ELF-1 (cell line): ENCODE results near the gene CLIP2.
"Not testable (repeated sequence)": the region's sequence is repeated elsewhere in the genome, so short reads cannot be mapped to it uniquely, and the experiment has no call there.

ENCODE experiments used
- DNase-seq: peaks from one replicate; pipeline ENCODE4 v3.0.0-alpha.2; 2016; ENCODE audit warnings: low read depth, low spot score

Gene CLIP2

DNA sequence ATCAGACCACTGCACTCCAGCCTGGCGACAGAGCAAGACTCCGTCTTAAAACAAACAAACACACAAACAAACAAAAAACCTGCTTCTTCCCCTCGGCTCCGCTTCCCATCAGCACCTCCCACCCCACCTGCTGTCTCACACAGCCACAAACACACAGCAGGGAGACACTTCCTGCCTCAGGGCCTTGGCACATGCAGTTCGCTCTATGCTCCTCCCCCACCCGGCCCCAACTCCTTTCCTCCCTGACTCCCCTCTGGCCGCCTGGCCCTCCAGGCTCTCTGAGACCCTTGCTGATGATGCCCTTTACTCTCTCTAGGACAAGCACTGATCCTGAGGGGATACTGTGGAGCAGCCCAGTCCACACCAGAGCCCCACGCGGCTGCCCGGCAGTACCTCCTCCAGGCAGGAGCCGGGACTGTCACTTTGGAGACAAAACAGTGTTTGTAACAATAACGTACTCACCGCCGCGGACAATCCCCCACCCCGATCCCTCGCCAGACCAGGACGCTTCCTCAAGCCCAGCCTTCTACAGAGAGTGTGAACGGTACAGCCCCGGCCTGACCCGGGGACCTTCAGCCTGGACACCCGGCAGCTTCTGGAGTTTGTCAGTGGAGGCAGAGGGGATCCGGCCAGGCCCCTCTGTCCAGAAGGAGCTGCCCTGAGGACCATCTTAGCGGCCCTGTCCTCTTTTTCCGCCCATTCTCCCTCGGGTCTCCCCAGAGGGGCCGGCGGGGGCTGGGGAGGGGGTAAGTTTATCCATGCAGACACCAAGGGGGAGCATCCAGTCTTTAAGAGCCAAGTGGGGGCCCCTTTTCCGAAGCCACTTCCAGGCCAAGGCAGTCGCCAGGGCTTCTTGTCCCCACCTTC, 114.5 kb downstream of the CLIP2 start:
- DNase-seq, result peak; percentile 64

DNA sequence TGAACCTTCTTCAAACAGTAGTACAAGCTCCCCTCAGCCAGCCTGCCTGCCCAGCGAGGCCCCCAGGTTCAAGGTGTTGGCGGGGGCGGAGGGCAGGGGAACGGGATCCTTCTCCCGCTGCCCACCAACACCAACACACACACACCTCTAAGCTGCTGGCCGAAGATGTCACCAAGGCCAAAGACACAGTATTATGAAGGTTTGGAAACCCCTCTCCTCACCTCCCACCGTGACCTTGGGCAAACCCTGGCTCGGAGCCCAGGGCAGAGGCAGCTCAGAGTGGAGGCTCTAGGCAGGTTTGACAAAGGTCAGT, 115.1 kb downstream of the CLIP2 start:
- no peak for DNase-seq

DNA sequence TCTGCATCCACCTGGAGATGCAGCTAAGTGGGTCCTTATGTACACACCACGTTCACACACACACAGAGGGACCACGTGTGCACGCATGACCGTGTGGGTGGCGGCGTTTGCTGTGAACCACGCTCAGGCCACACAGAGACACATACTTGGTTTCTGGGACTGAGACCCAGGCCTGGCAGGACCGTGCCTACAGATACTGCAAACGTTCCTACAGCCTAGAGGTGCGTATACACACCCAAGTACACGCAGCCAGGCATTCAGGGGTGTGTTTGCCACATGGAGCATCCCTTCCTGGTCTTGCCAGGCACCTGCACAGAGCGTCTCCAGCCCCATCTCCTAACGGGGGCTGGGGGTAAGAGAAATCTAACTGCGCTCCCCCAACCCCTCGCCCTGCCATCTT, 115.5 kb downstream of the CLIP2 start:
- DNase-seq, result no peak

DNA sequence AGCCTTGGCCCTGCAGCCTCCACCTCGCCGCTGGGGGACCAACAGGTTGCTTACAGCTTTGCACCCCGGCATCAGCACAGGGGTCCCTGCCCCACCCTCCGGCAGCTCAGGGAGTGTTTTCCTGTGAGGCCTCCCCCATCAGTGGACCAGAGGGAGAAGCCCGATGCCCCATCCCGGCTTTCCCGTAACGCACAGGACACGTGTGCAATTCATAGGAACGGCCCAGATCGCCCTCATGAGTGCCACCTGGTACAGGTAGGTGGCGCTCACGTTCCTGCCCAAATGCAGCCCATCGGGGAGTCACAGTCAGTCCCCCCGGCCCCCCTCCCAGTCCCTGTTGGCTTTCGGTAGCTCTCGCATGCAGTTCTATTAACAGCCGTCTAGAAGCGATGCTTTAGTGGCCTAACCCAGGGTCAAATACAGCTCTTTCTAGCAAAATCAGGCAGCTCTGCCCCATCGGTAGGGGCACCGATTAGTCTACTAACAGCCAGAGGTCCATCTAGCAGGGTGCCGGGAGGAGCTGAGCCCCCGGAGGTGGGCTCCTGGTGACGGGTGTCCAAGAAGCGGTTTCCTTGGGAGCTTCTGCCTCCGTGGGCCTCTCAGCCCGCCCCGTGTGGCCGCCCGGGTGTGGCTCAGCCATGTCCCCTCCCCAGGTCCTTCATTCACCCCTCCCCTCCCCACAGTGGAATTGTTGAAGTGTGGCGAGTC, 116.1 kb downstream of the CLIP2 start:
- peak; percentile 80 for DNase-seq

DNA sequence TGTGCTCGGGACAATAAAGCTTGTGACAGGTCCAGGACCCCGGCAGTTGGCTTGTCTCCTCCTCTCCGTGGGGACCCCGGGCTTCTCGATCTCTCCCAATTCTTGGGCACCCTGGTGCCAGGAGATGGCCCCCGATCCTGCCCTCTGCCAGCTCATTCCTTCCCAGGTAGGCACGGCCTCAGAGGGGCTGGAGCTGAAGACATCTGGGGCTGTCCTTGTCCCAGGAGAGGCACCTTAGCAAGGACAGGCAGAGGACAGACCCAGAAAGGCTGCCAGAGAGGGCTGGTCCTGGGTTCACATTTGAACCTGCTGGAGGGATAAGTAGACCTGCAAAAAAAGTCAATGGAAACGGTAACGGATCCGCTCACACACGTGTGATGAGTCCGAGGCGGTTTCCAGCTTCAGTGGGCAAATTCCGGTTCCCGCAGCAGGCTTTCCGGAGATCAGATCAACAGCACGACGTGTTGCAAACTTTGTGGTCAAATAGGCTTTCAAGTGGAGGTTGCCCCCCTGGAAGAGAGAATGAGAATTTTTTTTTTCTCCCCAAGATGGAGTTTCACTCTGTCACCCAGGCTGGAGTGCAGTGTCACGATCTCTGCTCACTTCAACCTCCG, 116.8 kb downstream of the CLIP2 start:
- no peak for DNase-seq

DNA sequence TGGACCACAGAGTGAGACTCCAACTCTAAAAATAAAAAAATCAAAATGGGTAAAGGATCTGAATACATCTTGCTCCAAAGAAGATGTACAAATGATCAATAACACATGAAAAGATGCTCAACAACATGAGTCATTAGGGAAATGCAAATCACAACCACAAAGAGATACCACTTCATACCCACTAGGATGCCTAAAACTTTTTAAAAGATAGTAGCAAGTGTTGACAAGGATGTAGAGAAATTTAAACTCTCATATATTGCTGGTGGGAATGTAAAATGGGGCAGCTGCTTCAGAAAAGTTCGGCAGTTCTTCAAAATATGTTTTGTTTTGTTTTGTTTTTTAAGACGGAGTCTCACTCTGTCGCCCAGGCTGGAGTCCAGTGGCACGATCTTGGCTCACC, 118.8 kb downstream of the CLIP2 start:
- DNase-seq, result no peak

DNA sequence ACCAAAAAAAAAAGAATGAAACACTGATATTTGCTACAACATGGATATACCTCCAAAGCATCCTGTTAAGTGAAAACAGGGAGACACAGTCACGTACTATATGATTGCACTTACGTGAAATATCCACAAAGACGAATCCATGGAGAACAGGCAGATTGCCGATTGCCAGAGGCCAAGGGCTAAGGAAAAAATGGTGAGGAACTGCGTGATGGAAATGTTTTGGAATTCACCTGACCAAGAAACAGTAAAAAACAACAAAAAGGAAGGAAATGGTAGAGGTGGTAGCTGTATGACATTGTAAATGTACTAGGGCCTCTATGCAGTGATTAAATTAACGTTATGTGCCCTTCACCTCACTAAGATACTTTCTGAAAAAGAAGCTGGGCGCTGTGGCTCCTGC, 120.4 kb downstream of the CLIP2 start:
- DNase-seq, result no peak

DNA sequence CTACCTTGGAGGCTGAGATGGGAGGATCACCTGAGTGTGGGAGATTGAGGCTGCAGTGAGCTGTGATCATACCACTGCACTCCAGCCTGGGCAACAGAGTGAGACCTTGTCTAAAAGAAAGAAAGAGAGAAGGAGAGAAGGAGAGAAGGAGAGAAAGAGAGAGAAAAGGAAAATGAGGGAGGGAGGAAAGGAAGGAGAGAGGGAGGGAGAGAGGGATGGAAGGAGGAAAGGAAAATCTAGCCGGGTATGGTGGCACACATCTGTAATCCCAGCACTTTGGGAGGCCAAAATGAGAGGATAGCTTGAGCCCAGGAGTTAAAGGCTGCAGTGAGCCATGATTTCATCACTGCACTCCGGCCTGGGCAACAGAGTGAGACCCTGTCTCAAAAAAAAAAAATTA, 121.6 kb downstream of the CLIP2 start:
- no peak for DNase-seq

DNA sequence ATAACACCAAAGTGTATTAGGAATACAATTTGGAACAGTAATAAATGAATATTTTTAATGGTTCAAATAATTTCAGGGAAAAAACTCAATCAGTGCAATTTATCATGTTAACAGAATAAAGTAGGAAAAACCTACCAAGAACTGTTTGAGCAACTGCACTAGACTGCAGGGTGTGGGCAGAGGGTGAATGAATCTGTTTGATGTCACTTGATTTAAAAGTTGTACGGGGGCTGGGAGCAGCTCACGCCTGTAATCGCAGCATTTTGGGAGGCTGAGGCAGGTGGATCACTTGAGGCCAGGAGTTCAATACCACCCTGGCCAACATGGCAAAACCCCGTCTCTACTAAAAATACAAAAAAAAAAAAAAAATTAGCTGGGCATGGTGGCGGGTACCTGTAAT, 122.4 kb downstream of the CLIP2 start:
- DNase-seq, result not testable (repeated sequence)

DNA sequence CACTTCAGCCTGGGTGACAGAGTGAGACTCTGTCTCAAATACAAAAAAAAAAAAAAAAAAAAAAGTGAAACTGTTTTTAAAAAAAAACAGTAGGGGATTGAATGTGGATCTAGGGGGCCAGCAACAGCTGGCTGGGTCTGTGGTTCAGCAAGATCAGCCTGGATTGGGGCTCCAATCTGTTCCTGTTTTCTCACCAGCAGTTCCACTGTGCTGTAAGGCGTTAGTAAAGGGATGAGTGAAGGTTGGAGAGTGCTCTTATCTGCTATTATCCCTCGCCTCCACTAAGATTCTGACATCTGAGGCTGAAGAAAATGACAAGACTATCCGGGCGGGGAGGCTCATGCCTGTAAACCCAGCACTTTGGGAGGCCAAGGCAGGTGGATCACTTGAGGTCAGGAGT, 122.8 kb downstream of the CLIP2 start:
- no peak for DNase-seq

DNA sequence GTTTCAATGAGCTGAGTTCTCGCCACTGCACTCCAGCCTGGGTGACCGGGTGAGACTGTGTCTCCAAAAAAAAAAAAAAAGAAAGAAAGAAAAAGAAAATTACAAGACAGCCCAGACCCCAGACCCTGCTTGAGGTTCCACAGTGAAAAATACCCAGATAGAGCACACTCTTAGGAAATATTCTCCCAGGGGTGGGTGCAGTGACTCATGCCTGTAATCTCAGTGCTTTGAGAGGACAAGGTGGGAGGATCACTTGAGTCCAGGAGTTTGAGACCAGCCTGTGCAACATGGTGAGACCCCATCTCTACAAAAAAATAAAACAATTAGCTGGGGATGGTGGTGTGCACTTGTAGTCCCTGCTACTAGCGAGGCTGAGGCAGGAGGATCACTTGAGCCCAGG, 123.4 kb downstream of the CLIP2 start:
- no peak for DNase-seq

DNA sequence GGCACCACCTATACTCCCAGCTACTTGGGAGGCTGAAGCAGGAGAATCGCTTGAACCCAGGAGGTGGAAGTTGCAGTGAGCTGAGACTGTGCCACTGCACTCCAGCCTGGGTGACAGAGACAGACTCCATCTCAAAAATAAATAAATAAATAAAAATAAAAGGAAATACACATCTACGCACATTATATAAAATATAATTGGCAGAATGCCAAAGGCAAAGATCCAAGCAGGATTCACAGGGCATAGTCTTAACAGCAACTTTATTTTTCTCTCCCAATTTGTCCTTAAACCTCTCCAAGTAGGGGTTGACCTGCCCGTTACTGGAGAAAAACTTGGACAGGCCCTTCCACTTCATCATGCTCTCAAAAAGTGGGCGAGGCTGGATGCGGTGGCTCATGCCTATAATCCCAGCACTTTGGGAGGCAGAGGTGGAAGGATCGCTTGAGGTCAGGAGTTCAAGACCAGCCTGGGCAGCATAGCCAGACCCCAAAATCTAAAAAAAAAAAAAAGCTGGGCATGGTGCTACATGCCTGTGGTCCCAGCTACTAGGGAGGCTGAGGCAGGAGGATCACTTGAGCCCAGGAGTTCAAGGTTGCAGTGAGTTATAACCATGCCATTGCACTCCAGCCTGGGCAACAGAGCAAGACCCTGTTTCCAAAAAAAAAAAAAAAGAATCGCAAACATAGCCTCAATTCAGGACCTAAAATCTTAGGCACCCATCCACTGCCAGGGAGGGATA, 125.6 kb downstream of the CLIP2 start:
- not testable (repeated sequence) for DNase-seq

DNA sequence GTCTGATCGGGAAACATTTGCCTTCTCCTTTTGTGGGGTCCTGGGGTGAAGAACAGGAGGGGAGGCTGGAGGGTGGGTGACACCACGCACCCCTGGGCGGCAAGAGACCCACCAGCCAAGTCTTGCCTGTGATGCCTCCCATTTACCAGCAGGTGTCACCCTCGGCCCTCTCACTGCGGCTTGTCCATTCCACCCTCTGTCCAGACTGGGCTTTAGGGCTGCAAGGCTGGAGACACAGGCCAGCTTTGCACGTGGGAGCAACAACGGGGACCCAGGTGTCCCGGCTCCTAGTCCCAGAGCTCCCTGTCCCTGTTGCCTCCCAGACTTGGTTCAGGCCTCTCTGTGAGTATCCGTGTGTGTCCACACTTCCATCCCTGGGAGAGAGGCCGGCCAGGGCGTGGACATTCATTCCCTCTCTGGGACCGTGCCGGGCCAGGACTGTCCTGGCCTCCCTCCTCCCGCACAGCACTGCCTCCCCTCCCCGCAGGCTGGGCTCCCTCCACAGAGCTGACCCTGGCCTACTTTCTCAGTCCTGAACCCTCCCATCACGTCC, 128.3 kb downstream of the CLIP2 start:
- peak; percentile 84 for DNase-seq

DNA sequence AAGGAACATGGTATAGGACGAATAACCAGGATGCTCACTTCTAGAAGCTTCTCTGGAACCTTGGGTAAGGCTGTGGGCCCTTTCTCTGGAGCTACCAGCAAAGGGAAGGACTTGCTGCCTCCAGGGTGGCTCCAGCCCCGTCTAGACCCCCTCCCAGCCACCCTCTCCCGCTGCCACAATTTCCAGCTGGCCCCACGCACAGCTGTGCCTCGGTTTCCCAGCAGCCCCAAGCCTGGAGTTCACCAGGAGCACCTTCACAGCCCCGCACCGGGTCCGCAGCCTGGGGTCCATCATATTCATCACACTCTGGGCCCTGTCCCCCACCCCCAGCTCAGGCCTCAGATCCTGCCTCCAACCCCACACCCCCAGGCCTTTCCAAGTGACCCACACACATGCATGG, 128.9 kb downstream of the CLIP2 start:
- no peak for DNase-seq

DNA sequence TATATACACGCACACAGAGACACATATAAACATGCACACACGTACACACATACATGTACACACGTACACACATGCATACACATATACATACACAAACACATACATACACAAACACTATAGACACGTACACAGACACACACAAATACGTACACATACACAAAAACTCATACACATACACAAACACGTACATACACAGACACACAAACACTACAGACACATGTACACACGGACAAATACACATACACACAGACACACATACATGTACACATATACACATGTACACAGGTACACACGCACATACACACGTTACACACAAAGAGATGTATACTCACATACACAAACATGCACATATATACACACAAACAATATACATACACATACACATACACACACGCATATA, 129.3 kb downstream of the CLIP2 start:
- DNase-seq, result no peak

DNA sequence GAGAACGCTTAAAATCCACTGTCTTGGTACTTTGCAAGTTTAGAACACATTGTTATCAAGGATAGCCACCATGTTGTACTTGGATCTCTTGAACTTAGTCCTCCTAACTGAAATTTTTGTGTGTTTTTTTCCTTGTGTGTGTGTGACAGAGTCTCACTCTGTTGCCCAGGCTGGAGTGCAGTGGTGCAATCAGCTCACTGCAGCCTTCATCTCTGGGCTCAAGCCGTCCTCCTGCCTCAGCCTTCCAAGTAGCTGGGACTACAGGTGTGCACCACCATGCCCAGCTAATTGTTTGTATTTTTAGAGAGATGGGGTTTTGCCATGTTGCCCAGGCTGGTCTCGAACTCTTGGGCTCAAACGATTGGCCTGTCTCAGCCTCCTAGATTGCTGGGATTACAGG, 130.0 kb downstream of the CLIP2 start:
- DNase-seq, result not testable (repeated sequence)

DNA sequence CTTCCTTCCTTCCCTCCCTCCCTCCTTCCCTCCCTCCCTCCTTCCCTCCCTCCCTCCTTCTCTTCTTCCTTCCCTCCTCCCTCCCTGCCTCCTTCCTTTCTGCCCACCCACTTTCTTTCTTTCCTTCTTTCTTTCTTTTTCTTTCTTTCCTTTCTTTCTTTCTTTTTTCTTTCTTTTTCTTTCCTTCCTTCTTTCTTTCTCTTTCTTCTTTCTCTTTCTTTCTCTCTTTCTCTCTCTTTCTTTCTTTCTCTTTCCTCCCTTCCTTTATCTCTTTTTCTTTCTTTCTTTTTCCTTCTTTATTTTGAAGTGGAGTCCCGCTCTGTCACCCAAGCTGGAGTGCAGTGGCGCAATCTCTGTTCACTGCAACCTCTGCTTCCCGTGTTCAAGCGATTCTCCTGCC, 130.8 kb downstream of the CLIP2 start:
- no peak for DNase-seq

DNA sequence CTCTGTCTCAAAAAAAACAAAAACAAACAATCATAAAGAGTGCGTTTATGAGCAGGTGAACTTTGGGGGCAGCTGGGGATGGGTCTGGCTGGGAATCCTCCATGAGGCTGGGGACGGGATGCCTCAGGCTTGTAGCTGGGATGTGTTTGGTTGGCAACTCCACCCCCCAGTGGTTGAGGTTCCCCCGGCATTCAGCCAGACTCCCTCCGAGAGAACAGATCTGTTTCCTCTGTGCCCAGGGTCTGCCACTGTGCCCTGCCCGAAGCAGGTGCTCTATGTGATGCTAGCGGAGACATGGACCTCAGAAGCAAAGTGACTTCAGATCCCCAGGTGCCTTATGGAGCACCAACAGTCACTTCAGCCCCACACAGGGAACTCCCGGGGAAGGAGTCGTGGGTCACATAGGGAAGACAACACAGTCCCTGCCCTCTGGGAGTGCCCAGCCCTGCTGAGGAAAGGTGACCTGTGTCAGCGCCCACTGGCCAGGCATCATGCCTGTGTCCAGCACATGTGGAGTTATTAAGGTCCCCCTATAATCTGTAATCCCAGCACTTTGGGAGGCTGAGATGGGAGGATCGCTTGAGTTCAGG, 135.2 kb downstream of the CLIP2 start:
- no peak for DNase-seq

DNA sequence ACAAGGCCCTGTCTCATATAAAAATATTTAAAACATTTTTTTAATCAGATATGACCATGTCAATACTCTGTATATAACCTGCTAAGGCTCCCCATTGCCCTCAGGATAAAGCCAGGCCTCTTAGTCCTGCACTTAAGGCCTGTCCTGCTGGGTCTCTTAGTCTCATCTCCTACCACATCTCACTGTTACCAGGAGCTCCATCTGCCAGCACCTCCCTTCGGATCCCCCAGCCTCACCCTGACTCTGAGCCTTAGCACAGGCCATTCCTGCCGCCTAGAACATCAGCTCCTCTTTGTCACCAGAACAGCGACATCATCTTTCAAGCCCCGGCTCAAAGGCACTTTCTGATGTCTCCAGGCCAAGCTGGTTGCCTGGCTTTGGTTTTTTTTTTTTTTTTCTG, 138.8 kb downstream of the CLIP2 start:
- DNase-seq, result no peak

DNA sequence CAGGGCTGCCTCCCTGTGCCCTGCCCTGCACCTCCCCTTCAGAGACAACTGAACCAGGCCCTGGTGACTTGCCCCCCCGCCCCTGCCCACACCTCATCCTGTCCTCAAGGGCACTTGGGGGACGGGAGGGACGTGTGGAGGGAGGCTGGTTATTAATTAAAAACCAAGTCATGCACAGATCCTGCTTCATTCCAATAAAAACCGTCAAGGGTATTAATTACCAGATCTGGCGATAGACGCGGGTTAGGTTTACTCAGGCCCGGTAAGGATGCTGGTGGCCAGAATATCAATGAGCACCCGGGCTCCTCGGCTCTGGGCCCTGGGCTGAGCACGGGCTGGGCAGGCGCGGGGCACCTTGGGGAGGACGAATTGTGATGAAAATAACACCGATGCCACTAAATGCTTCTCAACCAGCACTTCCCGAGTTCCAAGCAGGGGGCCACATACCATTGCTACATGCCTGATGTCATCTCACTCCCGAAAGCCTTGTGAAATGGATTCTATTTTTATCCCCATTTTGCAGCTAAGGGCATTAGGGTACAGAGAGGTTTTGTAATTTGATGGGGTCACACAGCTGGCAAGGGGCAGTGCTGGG, 140.0 kb downstream of the CLIP2 start:
- DNase-seq, result peak; percentile 38

DNA sequence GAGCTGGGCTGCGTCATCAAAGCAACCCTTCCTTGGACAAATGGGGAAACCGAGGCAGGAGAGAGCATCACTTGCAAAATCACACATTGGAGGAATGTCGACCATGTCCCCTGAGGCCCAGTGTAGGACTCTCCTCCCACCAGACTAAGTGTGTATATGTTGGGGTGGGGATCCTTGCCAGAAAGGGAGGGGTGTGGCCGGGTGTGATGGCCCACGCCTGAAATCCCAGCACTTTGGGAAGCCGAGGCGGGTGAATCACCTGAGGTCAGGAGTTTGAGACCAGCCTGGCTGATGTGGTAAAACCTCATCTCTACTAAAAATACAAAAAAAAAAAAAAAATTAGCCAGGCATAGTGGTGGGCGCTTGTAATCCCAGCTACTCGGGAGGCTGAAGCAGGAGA, 141.2 kb downstream of the CLIP2 start:
- not testable (repeated sequence) for DNase-seq
